Measurements from ENCODE around the gene MATCAP1.

MATCAP1 gene

GRCh38 chr16:67155295-67156142 is 28.2 kb downstream of the MATCAP1 start:
- peak; percentile 81 for DNase-seq (ENCODE audit: low read depth)
- H3K4me3 ChIP-seq (replicated peaks; ENCODE audit: low read depth, low read length), result no peak overlapping the region
- TF ChIP-seq CTCF (IDR thresholded peaks at IDR 0.05; ENCODE audit: low read length, missing control alignments), result peak; percentile 48

- no peak overlapping the region for H3K4me3 ChIP-seq (replicated peaks; ENCODE audit: low read depth, low read length)
- DNase-seq (ENCODE audit: low read depth), result no peak
- no peak for TF ChIP-seq CTCF (IDR thresholded peaks at IDR 0.05; ENCODE audit: low read length, missing control alignments)
These were observed 29.0 kb downstream of the MATCAP1 start for GRCh38 chr16:67154578-67155294.

- no peak for TF ChIP-seq CTCF (IDR thresholded peaks at IDR 0.05; ENCODE audit: low read length, missing control alignments)
- no peak for DNase-seq (ENCODE audit: low read depth)
- no peak overlapping the region for H3K4me3 ChIP-seq (replicated peaks; ENCODE audit: low read depth, low read length)
These were observed 32.2 kb downstream of the MATCAP1 start for GRCh38 chr16:67151431-67152097.

GRCh38 chr16:67150833-67151396 is 32.8 kb downstream of the MATCAP1 start, which contains the start of gene B3GNT9:
Gene B3GNT9, minus strand, starts transcription at chr16:67150998. Its CDS starts 513 bp downstream, at chr16:67150485.
- peak; percentile 71 for DNase-seq (ENCODE audit: low read depth)
- H3K4me3 ChIP-seq (replicated peaks; ENCODE audit: low read depth, low read length), result peak within 1 kb of the TSS; percentile 64
- no peak for TF ChIP-seq CTCF (IDR thresholded peaks at IDR 0.05; ENCODE audit: low read length, missing control alignments)

GRCh38 chr16:67150047-67150832 is 33.5 kb downstream of the MATCAP1 start:
- H3K4me3 ChIP-seq (replicated peaks; ENCODE audit: low read depth, low read length), result peak overlapping the region; percentile 64
- no peak for TF ChIP-seq CTCF (IDR thresholded peaks at IDR 0.05; ENCODE audit: low read length, missing control alignments)
- peak; percentile 76 for DNase-seq (ENCODE audit: low read depth)
